Measurements from ENCODE around the gene DEPDC7. TPM values are rescaled to one million over a fixed set of nuclear protein-coding genes. Genes with fewer than 3 reads are reported as not detected.

The DEPDC7 gene
- total RNA-seq, 1 experiment from 2014 or later = 5.6 TPM

- TF ChIP-seq, protein P1, sequence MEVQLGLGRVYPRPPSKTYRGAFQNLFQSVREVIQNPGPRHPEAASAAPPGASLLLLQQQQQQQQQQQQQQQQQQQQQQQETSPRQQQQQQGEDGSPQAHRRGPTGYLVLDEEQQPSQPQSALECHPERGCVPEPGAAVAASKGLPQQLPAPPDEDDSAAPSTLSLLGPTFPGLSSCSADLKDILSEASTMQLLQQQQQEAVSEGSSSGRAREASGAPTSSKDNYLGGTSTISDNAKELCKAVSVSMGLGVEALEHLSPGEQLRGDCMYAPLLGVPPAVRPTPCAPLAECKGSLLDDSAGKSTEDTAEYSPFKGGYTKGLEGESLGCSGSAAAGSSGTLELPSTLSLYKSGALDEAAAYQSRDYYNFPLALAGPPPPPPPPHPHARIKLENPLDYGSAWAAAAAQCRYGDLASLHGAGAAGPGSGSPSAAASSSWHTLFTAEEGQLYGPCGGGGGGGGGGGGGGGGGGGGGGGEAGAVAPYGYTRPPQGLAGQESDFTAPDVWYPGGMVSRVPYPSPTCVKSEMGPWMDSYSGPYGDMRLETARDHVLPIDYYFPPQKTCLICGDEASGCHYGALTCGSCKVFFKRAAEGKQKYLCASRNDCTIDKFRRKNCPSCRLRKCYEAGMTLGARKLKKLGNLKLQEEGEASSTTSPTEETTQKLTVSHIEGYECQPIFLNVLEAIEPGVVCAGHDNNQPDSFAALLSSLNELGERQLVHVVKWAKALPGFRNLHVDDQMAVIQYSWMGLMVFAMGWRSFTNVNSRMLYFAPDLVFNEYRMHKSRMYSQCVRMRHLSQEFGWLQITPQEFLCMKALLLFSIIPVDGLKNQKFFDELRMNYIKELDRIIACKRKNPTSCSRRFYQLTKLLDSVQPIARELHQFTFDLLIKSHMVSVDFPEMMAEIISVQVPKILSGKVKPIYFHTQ (CRISPR knock-in tag; IDR thresholded peaks at IDR 0.05) = no peak
- no peak for TF ChIP-seq ZNF263 (CRISPR knock-in tag; IDR thresholded peaks at IDR 0.05; ENCODE audit: low read depth)
- no peak for TF ChIP-seq GTF2I (CRISPR knock-in tag; conservative IDR thresholded peaks at IDR 0.05)
- no peak for TF ChIP-seq NR2C2 (CRISPR knock-in tag; IDR thresholded peaks at IDR 0.05)
- TF ChIP-seq TP53 (CRISPR knock-in tag; IDR thresholded peaks at IDR 0.05) = no peak
- no peak for TF ChIP-seq CDX4 (CRISPR knock-in tag; IDR thresholded peaks at IDR 0.05; ENCODE audit: borderline replicate concordance)
- TF ChIP-seq, protein P2, sequence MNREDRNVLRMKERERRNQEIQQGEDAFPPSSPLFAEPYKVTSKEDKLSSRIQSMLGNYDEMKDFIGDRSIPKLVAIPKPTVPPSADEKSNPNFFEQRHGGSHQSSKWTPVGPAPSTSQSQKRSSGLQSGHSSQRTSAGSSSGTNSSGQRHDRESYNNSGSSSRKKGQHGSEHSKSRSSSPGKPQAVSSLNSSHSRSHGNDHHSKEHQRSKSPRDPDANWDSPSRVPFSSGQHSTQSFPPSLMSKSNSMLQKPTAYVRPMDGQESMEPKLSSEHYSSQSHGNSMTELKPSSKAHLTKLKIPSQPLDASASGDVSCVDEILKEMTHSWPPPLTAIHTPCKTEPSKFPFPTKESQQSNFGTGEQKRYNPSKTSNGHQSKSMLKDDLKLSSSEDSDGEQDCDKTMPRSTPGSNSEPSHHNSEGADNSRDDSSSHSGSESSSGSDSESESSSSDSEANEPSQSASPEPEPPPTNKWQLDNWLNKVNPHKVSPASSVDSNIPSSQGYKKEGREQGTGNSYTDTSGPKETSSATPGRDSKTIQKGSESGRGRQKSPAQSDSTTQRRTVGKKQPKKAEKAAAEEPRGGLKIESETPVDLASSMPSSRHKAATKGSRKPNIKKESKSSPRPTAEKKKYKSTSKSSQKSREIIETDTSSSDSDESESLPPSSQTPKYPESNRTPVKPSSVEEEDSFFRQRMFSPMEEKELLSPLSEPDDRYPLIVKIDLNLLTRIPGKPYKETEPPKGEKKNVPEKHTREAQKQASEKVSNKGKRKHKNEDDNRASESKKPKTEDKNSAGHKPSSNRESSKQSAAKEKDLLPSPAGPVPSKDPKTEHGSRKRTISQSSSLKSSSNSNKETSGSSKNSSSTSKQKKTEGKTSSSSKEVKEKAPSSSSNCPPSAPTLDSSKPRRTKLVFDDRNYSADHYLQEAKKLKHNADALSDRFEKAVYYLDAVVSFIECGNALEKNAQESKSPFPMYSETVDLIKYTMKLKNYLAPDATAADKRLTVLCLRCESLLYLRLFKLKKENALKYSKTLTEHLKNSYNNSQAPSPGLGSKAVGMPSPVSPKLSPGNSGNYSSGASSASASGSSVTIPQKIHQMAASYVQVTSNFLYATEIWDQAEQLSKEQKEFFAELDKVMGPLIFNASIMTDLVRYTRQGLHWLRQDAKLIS (CRISPR knock-in tag; IDR thresholded peaks at IDR 0.05; ENCODE audit: borderline replicate concordance) = no peak
- TF ChIP-seq, protein P3, sequence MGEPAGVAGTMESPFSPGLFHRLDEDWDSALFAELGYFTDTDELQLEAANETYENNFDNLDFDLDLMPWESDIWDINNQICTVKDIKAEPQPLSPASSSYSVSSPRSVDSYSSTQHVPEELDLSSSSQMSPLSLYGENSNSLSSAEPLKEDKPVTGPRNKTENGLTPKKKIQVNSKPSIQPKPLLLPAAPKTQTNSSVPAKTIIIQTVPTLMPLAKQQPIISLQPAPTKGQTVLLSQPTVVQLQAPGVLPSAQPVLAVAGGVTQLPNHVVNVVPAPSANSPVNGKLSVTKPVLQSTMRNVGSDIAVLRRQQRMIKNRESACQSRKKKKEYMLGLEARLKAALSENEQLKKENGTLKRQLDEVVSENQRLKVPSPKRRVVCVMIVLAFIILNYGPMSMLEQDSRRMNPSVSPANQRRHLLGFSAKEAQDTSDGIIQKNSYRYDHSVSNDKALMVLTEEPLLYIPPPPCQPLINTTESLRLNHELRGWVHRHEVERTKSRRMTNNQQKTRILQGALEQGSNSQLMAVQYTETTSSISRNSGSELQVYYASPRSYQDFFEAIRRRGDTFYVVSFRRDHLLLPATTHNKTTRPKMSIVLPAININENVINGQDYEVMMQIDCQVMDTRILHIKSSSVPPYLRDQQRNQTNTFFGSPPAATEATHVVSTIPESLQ (CRISPR knock-in tag; IDR thresholded peaks at IDR 0.05) = no peak
- no peak for TF ChIP-seq MAX (CRISPR knock-in tag; IDR thresholded peaks at IDR 0.05)
Measured at GRCh38 chr11:33052231-33052630, 36.6 kb downstream of the DEPDC7 start (continued).

- no peak overlapping the region for H3K27ac Mint-ChIP-seq
- ATAC-seq = no peak
- H3K4me3 Mint-ChIP-seq = no peak overlapping the region
- DNase-seq (ENCODE audit: low spot score) = no peak
- H3K4me1 Mint-ChIP-seq = peaks cover 17% of the 10 kb centered on the region
- TF ChIP-seq RELA (CRISPR knock-in tag; IDR thresholded peaks at IDR 0.05; ENCODE audit: borderline replicate concordance) (no peak), ZNF416 (CRISPR knock-in tag; IDR thresholded peaks at IDR 0.05) (no peak), USF1 (CRISPR knock-in tag; IDR thresholded peaks at IDR 0.05) (no peak), MLX (CRISPR knock-in tag; IDR thresholded peaks at IDR 0.05) (no peak), FOXP1 (CRISPR knock-in tag; IDR thresholded peaks at IDR 0.05; ENCODE audit: borderline replicate concordance) (no peak), PRDM15 (CRISPR knock-in tag; IDR thresholded peaks at IDR 0.05) (no peak)
- H3K36me3 Mint-ChIP-seq = peaks cover 26% of the 10 kb centered on the region
- H3K9me3 Mint-ChIP-seq = no peaks in the 10 kb centered on the region
- POLR2A ChIA-PET = no interaction called here
- no peaks in the 10 kb centered on the region for H3K27me3 Mint-ChIP-seq (ENCODE audit: low read depth)
- CTCF ChIA-PET = interaction anchor here (1.1 kb wide), 1 partner anchor 11 kb away, joined by 6 read pairs; no protein-coding TSS in a partner anchor
Measured at GRCh38 chr11:33055375-33055774, 39.7 kb downstream of the DEPDC7 start.

Data from WTC11 (cell line).